Activated CD4-positive, CD25-positive, alpha-beta regulatory T cell (primary cell): Measurements from ENCODE around the gene ZSCAN5B.
"Not testable (repeated sequence)": the region's sequence is repeated elsewhere in the genome, so short reads cannot be mapped to it uniquely, and the experiment has no call there.

Source experiments
- DNase-seq, 4 experiments: peaks; one replicate each; lab custom pipeline; 2025; lab: John Stamatoyannopoulos, UW

The ZSCAN5B gene

DNA sequence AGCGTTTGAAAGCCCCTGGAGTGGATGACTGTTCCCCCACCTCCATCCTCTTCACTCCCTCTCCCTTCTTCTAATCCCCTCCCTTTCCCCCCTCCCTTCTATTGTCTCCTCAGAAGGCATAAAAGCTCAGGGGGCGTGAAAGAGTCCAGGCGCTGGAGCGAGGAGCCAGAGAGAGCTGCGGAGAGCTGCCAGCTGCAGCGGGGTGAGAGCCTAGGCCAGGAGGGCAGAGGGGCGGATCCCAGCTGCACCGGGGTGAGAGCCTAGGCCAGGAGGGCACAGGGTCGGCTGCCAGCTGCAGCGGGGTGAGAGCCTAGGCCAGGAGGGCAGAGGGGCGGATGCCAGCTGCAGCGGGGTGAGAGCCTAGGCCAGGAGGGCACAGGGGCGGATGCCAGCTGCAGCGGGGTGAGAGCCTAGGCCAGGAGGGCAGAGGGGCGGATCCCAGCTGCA is 21.7 kb downstream of the ZSCAN5B start, which contains the start of gene GALP:
GALP (plus strand) TSS at position 148 of the 447 bp plus-strand sequence. CDS start 1,101 bp downstream, outside the sequence.
- not testable (repeated sequence) for DNase-seq

GRCh38 chr19:56174550-56174949 is 23.0 kb downstream of the ZSCAN5B start:
- no peak for DNase-seq

DNA sequence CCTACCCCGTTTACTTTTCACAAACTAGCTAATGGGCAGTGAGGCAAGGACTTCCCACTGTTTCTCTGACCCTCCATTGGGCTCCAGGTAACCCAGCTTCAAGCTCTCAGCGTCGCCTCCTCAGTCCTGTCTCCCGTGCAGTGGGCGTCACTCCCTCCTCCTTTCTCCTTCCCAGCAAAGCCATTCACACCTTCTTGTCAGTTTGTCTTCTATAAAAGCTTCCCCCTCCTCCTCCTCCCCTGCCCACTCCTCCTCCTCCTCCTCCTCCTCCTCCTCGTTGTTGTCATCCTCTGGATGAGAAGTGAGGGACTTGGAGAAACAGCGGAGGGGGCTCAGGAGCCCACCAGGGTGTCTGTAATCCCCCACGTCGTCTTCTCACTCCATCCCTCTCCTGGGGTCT is 23.5 kb downstream of the ZSCAN5B start:
- DNase-seq: no peak

DNA sequence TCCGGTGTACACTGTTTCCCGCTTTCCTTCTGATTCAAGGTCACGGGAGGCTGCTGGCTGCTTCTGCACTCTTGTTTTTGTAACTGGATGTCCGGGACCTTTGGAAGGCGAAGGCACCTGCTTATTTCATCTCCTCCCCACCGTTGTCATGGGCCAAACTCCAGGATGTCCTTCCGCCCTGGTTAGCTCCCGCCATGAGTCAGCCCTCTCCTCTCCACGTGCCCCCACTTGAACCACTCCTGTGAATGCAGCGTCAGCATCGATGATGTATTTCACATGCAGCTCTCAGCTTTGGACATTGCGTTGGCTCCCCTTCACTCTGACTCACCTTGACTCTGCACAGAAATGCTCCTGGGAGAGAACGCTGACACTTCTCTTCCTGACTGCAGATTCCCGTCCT is 27.3 kb downstream of the ZSCAN5B start:
- no peak for DNase-seq

DNA sequence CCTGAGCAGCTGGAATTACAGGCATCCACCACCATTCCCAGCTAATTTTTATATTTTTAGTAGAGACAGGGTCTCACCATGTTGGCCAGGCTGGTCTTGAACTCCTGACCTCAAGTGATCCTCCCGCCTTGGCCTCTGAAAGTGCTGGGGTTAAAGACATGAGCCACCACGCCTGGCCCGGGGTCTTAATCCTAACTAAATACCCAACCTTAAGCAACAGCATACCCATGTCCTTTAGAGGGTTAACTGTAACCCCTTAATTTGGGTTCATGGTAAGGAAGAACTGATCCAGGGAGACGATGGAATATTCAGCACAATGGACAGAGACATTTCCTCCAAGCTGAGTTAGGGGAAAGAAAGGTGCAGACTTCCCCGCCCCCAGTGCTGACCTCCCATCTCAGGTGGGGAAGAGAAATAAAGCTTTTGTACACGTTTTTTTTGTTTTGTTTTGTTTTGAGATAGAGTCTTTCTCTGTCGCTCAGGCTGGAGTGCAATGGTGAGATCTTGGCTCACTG is 30.5 kb downstream of the ZSCAN5B start:
- no peak for DNase-seq

DNA sequence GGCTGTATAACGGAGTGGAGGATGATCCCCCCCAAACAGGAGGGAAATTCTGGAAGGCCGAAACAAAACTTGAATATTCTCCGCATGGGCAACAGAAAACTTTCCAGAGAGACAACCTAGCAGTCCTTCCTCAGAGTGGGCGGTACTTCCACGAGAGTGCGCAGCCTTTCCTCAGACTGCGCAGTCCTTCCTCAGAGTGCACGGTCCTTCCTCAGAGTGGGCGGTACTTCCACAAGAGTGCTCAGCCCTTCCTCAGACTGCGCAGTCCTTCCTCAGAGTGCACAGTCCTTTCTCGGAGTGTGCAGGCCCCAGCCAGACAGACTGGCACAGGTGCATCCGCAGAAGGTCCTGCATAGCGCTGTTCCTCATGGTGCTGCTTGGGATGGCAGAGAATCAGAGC is 34.5 kb downstream of the ZSCAN5B start:
- no peak for DNase-seq

DNA sequence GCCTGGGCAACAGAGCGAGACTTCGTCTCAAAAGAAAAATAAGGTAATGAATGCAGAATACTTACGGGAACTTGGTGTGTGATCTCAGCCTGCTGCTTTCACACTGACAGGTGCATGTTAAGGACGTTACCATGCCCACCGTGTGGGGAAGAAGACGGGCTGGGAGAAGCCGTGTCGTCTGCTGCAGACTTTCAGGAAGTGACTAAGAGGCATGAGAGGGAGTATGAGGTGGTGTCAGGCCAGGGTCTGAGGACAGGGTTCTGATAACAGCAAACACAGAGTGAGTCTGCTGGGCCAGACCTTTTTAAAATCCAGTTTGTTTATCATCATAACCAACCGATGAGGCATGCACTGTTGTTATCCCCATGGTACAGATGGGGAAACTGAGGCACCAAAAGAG is 35.3 kb downstream of the ZSCAN5B start:
- DNase-seq: no peak

DNA sequence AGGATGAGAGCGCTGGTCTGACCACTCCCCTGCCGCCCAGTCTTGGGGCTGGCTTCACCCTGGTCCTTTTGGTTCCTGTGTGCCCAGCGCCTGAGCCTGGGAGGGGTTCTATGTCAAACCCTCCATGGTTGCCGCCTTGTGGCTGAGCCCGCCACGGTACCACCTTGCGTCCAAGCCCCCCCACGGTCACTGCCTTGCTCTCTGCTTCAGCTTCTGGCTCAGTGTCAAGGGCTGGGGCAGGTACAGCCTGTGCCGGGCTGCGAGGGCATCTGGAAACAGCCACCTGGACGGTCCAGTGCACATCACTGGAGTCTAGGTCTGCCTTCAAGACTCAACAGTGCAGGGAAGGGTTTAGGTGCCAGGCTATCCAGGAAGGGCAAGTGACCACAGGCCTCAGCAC is 36.0 kb downstream of the ZSCAN5B start:
- no peak for DNase-seq

GRCh38 chr19:56159622-56160271 is 37.8 kb downstream of the ZSCAN5B start:
- DNase-seq: no peak

- no peak for DNase-seq
Observed at GRCh38 chr19:56159009-56159559, 38.5 kb downstream of the ZSCAN5B start.

DNA sequence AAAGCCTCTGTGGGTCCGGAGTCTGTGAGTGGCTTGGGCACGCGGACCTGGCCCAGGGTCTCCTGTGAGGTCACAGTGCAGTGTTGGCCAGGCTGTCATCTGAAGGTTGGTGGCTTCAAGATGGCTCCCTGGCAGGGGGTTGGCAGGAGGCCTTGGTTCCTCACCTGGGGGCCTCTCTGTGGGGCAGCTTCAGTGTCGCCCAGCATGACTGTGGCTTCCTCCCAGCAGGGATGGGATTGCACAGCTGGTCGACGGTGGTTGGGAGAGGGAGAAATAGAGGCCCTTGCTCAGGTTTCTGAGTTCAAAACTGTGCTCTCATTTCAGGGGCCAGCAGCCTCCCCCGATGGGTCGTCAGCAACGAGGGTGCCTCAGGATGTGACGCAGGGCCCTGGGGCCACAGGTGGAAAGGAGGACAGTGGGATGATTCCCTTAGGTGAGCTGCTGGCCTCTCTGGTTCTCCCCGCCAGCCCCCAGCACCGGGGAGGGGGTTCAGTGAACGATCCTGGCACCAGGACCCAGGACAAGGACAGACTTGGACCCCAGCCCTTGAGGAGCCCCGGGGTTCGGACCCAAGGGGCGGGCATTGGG is 39.3 kb downstream of the ZSCAN5B start:
- DNase-seq: no peak

DNA sequence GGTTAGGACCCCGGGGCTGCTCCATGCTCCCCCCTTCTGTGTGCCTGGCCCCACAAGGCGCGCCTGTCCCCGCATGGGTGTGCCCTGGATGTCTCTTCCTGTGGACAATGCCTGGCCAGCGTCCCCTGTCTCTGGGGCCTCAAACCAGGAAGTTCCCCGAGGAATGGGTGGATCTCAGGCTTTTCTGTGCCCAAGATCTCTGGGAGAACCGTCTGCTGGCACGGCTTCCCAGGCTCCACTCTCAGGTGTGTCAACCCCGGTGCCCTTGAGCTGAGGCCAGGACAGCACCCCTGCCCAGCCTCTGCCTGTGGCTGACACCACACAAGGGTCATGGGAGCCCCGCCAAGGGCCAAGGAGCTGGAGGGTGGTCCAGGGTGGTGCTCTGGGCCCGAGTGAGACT is 40.8 kb downstream of the ZSCAN5B start:
- no peak for DNase-seq

DNA sequence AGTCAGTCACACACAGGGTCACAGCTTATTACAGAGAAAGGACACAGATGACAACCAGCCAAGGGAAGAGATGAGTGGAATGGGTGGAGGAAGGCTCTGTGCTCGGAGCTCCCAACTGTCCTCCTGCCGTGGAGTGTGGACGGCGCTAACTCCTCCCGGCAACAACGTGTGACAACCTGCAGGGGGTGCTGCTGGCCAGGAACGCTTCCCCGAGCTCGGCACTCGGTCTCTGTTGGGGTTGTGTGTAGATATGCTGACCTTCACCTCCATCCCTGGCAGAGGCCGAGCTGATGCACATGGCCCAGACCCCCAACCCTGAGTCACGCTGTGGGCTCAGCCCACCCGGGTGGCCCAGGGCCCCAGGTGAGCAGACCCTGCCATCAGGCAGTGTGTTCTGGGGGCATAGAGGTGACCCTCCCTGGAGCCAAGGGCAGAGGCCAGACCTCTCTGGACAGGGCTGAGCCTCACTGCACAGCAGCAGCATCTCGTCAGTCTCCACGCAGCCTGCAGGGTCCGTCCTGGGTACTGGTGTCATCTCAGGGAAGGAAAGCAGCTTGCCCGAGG is 42.4 kb downstream of the ZSCAN5B start:
- DNase-seq: no peak

- DNase-seq: no peak
Observed at GRCh38 chr19:56153507-56153906, 44.1 kb downstream of the ZSCAN5B start.

DNA sequence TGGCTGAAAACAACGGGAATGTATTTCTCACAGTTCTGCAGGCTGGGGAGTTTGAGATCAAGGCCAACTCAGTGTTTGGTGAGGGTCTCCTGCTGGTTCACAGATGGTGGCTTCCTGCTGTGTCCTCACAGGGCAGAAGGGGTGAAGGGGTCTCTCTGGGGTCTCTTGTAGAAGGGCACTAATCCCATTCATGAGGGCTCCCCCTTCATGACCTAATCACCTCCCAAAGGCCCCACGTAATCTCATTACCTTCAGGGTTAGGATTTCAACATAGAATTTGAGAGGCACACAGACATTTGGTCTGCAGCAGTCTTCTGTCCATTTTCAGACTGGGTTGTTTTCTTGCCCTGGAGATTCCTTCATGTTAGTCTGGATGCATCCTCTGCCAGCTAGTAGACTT is 44.9 kb downstream of the ZSCAN5B start:
- no peak for DNase-seq

DNA sequence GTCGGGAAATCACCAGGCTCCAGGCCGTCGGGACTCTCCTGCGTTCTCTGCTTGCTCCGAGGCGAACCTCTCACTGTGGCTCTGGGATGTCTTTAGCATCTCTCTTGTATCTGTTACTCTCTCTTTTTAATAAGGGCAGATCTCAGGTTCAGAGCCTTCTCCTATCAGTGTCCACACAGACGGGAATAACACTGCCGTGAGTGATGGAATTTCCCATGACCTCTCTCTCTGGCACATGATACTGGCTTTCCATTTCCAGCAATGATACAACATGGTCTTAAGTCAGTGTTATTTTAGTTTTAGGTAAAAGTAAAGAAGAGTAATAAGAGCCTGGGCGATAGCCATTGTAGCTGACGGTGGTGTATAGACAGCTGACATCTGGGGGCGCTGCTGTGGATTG is 47.2 kb downstream of the ZSCAN5B start:
- DNase-seq: no peak

DNA sequence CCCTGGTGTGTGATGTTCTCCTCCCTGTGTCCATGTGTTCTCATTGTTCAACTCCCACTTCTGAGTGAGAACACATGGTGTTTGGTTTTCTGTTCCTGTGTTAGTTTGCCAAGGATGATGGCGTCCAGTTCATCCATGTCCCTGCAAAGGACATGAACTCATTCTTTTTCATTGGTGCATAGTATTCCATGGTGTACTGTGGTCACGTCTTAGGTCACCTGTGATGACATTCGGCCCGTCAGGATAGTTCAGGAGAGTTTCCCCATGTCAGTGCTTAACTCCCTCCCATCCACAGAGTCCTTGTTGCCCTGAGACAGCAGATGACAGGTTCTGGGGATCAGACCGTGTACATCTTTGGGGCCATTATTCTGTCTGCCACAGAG is 47.9 kb downstream of the ZSCAN5B start:
- no peak for DNase-seq

DNA sequence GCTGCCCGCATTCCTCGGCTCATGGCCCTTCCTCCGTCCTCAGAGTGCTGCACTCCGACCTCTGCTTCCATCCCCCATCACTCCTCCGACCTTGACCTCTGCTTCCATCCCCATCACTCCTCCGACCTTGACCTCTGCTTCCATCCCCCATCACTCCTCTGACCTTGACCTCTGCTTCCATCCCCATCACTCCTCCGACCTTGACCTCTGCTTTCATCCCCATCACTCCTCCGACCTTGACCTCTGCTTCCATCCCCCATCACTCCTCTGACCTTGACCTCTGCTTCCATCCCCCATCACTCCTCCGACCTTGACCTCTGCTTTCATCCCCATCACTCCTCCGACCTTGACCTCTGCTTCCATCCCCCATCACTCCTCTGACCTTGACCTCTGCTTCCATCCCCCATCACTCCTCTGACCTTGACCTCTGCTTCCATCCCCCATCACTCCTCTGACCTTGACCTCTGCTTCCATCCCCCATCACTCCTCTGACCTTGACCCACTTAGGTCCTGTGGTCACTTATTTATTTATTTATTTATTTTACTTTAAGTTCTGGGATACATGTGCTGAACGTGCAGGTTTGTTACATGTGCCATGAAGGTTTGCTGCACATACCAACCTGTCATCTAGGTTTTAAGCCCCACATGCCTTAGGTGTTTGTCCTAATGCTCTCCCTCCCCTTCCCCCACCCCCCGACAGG is 48.5 kb downstream of the ZSCAN5B start:
- DNase-seq: not testable (repeated sequence)

GRCh38 chr19:56148096-56148495 is 49.5 kb downstream of the ZSCAN5B start:
- no peak for DNase-seq

DNA sequence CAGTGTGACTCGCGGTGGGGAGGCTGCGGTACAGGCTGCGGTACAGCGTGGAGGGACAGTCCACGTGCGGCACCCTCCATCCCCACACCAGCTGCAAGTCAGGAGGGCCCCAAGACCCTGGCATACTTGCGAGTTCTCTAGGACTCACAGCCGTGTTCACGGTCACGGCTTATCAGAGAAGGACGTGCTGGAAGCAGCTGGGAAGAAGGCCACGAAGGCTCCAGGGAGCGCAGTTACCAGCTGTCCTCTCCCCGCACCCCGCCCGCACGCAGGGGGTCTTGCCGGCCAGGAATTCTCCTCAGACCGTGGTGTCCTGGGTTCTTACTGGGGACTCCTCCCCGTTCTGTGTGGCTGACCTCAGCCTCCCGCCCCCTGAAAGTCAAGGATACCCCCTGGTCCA is 50.3 kb downstream of the ZSCAN5B start:
- no peak for DNase-seq

DNA sequence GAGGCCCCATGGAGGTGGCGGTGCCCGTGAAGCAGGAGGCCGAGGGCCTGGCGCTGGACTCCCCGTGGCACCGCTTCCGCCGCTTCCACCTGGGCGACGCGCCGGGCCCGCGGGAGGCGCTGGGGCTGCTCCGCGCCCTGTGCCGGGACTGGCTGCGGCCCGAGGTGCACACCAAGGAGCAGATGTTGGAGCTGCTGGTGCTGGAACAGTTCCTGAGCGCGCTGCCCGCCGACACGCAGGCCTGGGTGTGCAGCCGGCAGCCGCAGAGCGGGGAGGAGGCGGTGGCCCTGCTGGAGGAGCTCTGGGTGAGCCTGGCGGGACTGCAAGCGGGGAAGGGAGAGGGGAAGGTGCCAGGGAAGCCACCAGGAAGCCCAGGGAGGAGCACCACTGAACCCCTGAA is 50.7 kb downstream of the ZSCAN5B start:
- no peak for DNase-seq

GRCh38 chr19:56145698-56146097 is 51.9 kb downstream of the ZSCAN5B start:
- DNase-seq: no peak
